Measurements from ENCODE around the gene TGFBR1.

TGFBR1 gene

DNA sequence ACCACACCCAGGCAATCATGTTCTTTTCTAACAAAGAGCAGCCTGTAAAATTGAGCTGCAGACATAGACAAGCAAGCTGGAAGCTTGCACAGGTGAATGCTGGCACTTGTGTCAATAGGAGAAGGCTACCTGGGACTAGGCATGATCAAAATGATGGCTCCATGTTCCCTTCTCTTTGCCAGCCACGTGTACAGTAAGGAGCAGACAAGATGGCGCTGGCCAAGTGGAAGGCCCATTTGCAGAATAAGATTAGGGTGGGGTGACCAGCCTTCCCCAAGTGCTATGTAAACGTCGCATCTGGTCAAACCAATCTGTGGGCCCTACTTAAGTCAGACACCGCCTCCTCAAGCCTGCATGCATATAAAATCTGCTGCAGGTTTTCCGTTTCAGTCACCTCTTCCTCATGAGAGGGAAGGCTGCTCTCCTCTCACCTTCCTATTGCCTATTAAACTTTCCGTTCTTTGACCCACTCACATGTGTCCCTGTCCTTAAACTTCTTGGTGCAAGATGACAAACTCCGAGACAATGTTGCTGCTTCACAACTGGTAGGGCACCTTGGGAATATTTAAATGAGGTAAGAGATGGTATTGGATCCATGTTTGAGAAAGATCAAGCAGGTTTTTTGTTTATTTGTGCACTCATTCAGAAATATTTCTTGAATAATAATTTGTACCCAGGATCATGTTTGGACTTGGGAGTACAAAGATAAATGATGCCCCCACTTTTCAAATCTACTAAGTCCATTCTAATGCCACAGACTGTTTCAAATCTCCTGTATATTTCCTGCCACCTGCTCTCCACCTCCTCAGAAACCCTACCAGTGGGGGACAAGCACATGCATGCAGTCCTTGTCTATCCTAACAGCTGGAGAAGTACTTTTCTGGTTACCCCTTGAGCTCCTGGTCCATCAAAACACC, 30.7 kb upstream of the TGFBR1 start:
- no peaks in the 10 kb centered on the region for H3K36me3 ChIP-seq (ENCODE audit: insufficient read depth, low read length)
- H3K9me3 ChIP-seq (ENCODE audit: low read depth, low read length): no peaks in the 10 kb centered on the region
- H3K4me3 ChIP-seq: no peak overlapping the region
- TF ChIP-seq FOXP2 (optimal IDR thresholded peaks at IDR 0.05; ENCODE audit: control extremely low read depth, extremely low read length, insufficient read depth): no peak
- TF ChIP-seq EZH2 (IDR thresholded peaks at IDR 0.05): no peak
- TF ChIP-seq POLR2AphosphoS5 (IDR thresholded peaks at IDR 0.05; ENCODE audit: borderline replicate concordance, low read depth, low read length): no peak
- H3K27ac ChIP-seq: no peak overlapping the region
- no peak for DNase-seq (ENCODE audit: low read depth, low spot score)
- H3K9ac ChIP-seq (ENCODE audit: insufficient read length): no peak overlapping the region

DNA sequence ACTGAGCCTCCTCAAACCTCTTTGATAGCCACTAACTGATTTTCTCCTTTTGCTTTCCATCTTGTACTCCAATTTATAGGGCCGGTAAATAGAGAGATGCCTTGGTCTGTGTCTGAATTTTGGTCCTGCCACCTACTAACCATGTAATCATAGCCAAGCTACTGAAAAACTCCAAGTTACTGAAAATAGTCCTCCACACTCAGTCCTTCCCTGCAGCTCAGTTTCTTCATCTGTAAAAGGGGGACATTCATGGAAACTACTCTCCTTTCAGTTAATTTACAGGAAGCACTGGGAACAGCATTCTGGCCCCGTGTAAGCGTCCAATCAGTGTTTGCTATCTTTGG, 30.0 kb upstream of the TGFBR1 start:
- DNase-seq (ENCODE audit: low read depth, low spot score): no peak
- Histone ChIP-seq H3K27ac (no peak overlapping the region), H3K9ac (ENCODE audit: insufficient read length) (no peak overlapping the region)

DNA sequence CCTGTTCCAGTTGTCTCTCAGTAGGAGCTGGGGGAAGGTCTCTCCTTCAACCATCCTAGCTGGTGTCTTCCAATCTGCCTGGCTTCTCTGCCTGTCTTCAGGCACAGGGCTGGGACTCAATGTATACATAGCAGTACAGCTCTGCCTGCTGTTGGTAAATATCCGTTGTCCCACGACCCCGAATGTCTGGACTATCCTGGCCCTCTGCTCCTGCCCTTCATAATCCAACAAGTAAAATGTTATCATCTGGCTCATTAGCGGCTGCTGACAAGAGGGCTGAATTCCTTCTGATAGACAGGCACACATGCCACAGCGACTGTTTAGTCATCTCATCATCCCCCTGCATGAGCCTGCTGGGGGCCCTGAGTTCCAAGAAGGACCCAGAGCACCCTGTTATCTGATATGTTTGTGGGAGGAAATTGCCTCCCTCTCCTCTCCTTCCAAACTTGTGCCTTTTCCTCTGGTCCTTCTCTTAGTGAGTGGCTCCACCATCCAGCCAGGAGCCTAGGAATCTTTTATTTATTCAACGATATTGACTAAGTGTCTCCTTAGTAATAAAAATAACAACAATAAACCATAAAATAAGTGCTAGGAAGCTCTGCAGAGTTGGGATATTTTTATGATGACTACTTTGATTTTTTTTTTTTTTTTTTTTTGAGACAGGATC, 29.5 kb upstream of the TGFBR1 start:
- Histone ChIP-seq H3K27ac (no peak overlapping the region), H3K9me3 (ENCODE audit: low read depth, low read length) (no peaks in the 10 kb centered on the region), H3K9ac (ENCODE audit: insufficient read length) (no peak overlapping the region), H3K36me3 (ENCODE audit: insufficient read depth, low read length) (no peaks in the 10 kb centered on the region), H3K4me3 (no peak overlapping the region)
- TF ChIP-seq FOXP2 (optimal IDR thresholded peaks at IDR 0.05; ENCODE audit: control extremely low read depth, extremely low read length, insufficient read depth) (no peak), EZH2 (IDR thresholded peaks at IDR 0.05) (no peak), POLR2AphosphoS5 (IDR thresholded peaks at IDR 0.05; ENCODE audit: borderline replicate concordance, low read depth, low read length) (no peak)
- DNase-seq (ENCODE audit: low read depth, low spot score): no peak

More for the DNA sequence above, 30.0 kb upstream of the TGFBR1 start:
- Histone ChIP-seq H3K4me3 (no peak overlapping the region), H3K36me3 (ENCODE audit: insufficient read depth, low read length) (no peaks in the 10 kb centered on the region), H3K9me3 (ENCODE audit: low read depth, low read length) (no peaks in the 10 kb centered on the region)
- TF ChIP-seq POLR2AphosphoS5 (IDR thresholded peaks at IDR 0.05; ENCODE audit: borderline replicate concordance, low read depth, low read length): no peak
- no peak for TF ChIP-seq EZH2 (IDR thresholded peaks at IDR 0.05)
- TF ChIP-seq FOXP2 (optimal IDR thresholded peaks at IDR 0.05; ENCODE audit: control extremely low read depth, extremely low read length, insufficient read depth): no peak

DNA sequence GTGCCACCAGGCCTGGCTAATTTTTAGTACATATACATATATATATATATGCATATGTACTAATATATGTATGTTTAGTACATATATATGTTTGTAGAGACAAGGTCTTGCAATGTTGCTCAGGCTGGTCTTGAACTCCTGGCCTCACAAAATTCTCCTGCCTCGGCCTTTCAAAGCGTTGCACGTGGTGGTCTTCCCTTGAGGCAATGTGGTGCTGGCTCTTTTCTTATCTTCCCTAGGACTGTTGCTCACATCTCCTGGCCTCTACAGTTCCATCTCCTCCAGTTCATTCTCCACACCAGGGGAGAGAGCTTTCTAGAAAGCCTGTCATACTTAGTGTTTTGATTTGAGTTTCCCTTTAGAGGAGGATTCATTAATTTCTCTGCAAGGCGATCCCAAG, 28.9 kb upstream of the TGFBR1 start:
- TF ChIP-seq POLR2AphosphoS5 (IDR thresholded peaks at IDR 0.05; ENCODE audit: borderline replicate concordance, low read depth, low read length) (no peak), EZH2 (IDR thresholded peaks at IDR 0.05) (no peak), FOXP2 (optimal IDR thresholded peaks at IDR 0.05; ENCODE audit: control extremely low read depth, extremely low read length, insufficient read depth) (no peak)
- no peak overlapping the region for H3K9ac ChIP-seq (ENCODE audit: insufficient read length)
- no peak overlapping the region for H3K4me3 ChIP-seq
- H3K36me3 ChIP-seq (ENCODE audit: insufficient read depth, low read length): no peaks in the 10 kb centered on the region
- no peak overlapping the region for H3K27ac ChIP-seq
- DNase-seq (ENCODE audit: low read depth, low spot score): no peak
- no peaks in the 10 kb centered on the region for H3K9me3 ChIP-seq (ENCODE audit: low read depth, low read length)

DNA sequence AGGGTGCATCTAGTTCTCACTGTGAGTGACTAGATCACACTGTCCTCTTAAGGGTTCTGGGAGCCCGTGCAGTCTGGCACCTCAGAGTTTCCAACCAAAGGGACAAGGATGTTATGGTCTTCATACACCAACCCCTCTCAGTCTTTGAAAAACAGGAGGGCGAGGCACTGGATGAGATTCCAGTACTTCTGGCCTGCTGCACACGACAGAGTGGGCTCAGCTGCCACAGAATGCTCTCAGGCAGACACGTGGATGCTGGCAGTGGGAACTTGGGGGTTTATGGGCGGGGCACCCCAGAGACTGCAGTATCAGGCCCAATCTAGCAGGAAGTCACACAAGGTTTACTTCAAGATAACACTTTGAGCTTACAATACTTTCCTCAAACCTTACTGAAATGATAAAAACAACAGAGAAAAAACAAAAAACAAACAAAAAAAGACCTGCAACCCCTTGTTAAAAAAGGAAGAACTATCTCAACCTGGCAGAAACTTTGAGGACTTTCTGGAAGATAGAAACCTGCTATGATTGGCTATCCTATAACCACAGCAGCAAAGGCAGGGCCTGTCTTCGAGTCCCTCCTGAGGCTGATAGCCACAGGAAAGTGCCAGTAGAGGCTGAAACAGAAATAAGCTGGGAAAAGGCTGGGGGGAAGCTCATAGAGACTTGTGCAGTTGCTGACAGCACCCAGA, 28.3 kb upstream of the TGFBR1 start:
- TF ChIP-seq FOXP2 (optimal IDR thresholded peaks at IDR 0.05; ENCODE audit: control extremely low read depth, extremely low read length, insufficient read depth) (no peak), POLR2AphosphoS5 (IDR thresholded peaks at IDR 0.05; ENCODE audit: borderline replicate concordance, low read depth, low read length) (no peak), EZH2 (IDR thresholded peaks at IDR 0.05) (no peak)
- Histone ChIP-seq H3K9ac (ENCODE audit: insufficient read length) (no peak overlapping the region), H3K27ac (no peak overlapping the region), H3K36me3 (ENCODE audit: insufficient read depth, low read length) (no peaks in the 10 kb centered on the region), H3K9me3 (ENCODE audit: low read depth, low read length) (no peaks in the 10 kb centered on the region), H3K4me3 (no peak overlapping the region)
- no peak for DNase-seq (ENCODE audit: low read depth, low spot score)

DNA sequence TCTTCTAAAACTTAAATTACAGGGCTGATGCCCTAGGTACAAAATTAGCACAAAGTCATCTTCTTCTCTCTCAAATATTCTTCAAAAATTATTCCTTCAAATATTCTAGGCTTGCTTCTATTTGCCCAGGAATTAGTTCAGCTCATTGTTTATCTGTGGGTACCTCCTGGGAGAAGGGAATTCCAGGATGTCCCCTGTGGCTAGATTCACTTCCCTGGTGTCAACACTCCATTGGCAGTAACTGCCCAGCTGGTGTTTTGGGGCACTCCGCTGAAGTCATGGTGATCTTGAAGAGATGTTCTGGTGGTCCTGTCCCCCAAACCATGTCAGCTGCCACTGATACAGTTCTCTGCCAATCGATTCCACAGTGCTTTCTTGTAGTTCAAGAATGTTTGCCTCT, 26.2 kb upstream of the TGFBR1 start:
- no peak for DNase-seq (ENCODE audit: low read depth, low spot score)
- TF ChIP-seq EZH2 (IDR thresholded peaks at IDR 0.05): no peak
- no peak for TF ChIP-seq FOXP2 (optimal IDR thresholded peaks at IDR 0.05; ENCODE audit: control extremely low read depth, extremely low read length, insufficient read depth)
- TF ChIP-seq POLR2AphosphoS5 (IDR thresholded peaks at IDR 0.05; ENCODE audit: borderline replicate concordance, low read depth, low read length): no peak
- Histone ChIP-seq H3K9me3 (ENCODE audit: low read depth, low read length) (no peaks in the 10 kb centered on the region), H3K4me3 (no peak overlapping the region), H3K9ac (ENCODE audit: insufficient read length) (no peak overlapping the region), H3K27ac (no peak overlapping the region), H3K36me3 (ENCODE audit: insufficient read depth, low read length) (no peaks in the 10 kb centered on the region)

DNA sequence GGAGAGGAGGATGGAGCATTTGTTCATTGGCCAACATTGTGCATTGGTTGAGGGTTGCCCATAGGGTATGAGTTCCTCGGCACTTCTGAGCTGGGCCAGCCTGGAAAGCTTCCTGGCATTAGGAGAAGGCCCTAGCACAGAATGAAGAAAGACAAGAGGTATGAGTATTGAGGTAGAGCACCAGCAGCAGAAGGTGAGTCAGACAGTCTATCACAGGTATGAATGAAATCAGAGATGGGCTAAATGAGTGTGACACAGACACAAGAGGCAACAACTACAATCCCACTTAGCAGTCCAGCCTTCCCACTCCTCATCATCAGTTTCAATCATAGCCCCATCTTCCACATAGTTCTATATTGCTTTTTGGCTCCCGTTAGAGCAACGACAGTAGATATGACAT, 25.4 kb upstream of the TGFBR1 start:
- Histone ChIP-seq H3K9ac (ENCODE audit: insufficient read length) (no peak overlapping the region), H3K27ac (no peak overlapping the region), H3K36me3 (ENCODE audit: insufficient read depth, low read length) (no peaks in the 10 kb centered on the region), H3K4me3 (no peak overlapping the region), H3K9me3 (ENCODE audit: low read depth, low read length) (no peaks in the 10 kb centered on the region)
- DNase-seq (ENCODE audit: low read depth, low spot score): no peak
- TF ChIP-seq POLR2AphosphoS5 (IDR thresholded peaks at IDR 0.05; ENCODE audit: borderline replicate concordance, low read depth, low read length): no peak
- TF ChIP-seq EZH2 (IDR thresholded peaks at IDR 0.05): no peak
- TF ChIP-seq FOXP2 (optimal IDR thresholded peaks at IDR 0.05; ENCODE audit: control extremely low read depth, extremely low read length, insufficient read depth): no peak

DNA sequence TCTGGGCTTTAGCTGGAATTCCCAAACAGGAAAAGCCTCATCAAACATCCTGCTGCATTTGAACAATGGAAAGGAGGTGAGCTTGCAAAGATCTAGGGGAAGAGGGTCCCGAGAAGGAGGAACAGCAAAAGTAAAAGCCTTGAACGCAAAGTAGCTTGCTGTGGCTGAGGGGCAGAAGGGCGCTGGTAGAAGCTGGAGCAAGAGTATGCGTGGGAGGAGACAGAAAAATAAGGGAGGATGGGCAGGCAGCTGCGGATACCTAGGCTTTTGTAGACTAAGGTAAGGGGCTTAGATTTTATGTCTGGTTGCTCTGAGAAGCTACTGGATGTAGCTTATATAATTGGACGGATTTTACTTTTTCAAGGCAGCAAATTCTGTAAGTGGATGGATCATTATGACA, 21.9 kb upstream of the TGFBR1 start:
- TF ChIP-seq POLR2AphosphoS5 (IDR thresholded peaks at IDR 0.05; ENCODE audit: borderline replicate concordance, low read depth, low read length): no peak
- TF ChIP-seq EZH2 (IDR thresholded peaks at IDR 0.05): no peak
- TF ChIP-seq FOXP2 (optimal IDR thresholded peaks at IDR 0.05; ENCODE audit: control extremely low read depth, extremely low read length, insufficient read depth): no peak
- H3K36me3 ChIP-seq (ENCODE audit: insufficient read depth, low read length): no peaks in the 10 kb centered on the region

More for the DNA sequence above, 21.9 kb upstream of the TGFBR1 start:
- H3K27ac ChIP-seq: no peak overlapping the region
- no peaks in the 10 kb centered on the region for H3K9me3 ChIP-seq (ENCODE audit: low read depth, low read length)
- DNase-seq (ENCODE audit: low read depth, low spot score): no peak
- no peak overlapping the region for H3K4me3 ChIP-seq
- no peak overlapping the region for H3K9ac ChIP-seq (ENCODE audit: insufficient read length)
